GM18861 (cell line): ENCODE measurements around the gene HNRNPCL4.
"Not testable (repeated sequence)": the region's sequence is repeated elsewhere in the genome, so short reads cannot be mapped to it uniquely, and the experiment has no call there.

ENCODE experiments used
- ATAC-seq: cut with Tn5 transposase; IDR thresholded peaks from one replicate; pipeline ENCODE4 v1.9.1; 2021; ENCODE audit not compliant: unreplicated experiment

HNRNPCL4 gene

GRCh38 chr1:13165531-13165930, at the start of gene HNRNPCL4:
Gene HNRNPCL4, minus strand, starts transcription at chr1:13165631. Its CDS starts 164 bp downstream, at chr1:13165467.
- ATAC-seq, result not testable (repeated sequence)

- not testable (repeated sequence) for ATAC-seq
Measured at GRCh38 chr1:13208712-13209111, 43.3 kb upstream of the HNRNPCL4 start.

GRCh38 chr1:13201309-13201708, 35.9 kb upstream of the HNRNPCL4 start, which contains the start of gene PRAMEF13:
Gene PRAMEF13, minus strand, starts transcription at chr1:13201409. Its CDS starts 1,820 bp downstream, at chr1:13199589.
- ATAC-seq, result not testable (repeated sequence)

GRCh38 chr1:13171548-13171947, 6.1 kb upstream of the HNRNPCL4 start, which contains the start of gene PRAMEF9:
Gene PRAMEF9, plus strand, starts transcription at chr1:13171848. Its CDS starts 3,433 bp downstream, at chr1:13175281.
- ATAC-seq, result not testable (repeated sequence)

- not testable (repeated sequence) for ATAC-seq
Measured at GRCh38 chr1:13155909-13156308, 9.5 kb downstream of the HNRNPCL4 start, which contains the start of gene PRAMEF26. Gene PRAMEF26, minus strand, starts transcription at chr1:13156009. Its CDS starts 2,914 bp downstream, at chr1:13153095.

GRCh38 chr1:13116754-13117153, 48.7 kb downstream of the HNRNPCL4 start, which contains the start of gene HNRNPCL2:
Gene HNRNPCL2, minus strand, starts transcription at chr1:13116854. Its CDS starts 454 bp downstream, at chr1:13116400.
- ATAC-seq, result not testable (repeated sequence)
